GM19438 (cell line): ENCODE measurements around the gene LRRC36.

Experiments
- ATAC-seq: cut with Tn5 transposase; IDR thresholded peaks from one replicate; pipeline ENCODE4 v1.9.1; 2021; ENCODE audit warnings: low read depth; ENCODE audit not compliant: unreplicated experiment

LRRC36 gene

GRCh38 chr16:67291461-67291860 lies 35.2 kb upstream of the LRRC36 start:
- ATAC-seq = no peak

GRCh38 chr16:67294171-67294757 lies 32.4 kb upstream of the LRRC36 start:
- ATAC-seq = no peak

GRCh38 chr16:67294938-67295361 lies 31.7 kb upstream of the LRRC36 start:
- no peak for ATAC-seq

GRCh38 chr16:67296420-67296819 lies 30.2 kb upstream of the LRRC36 start:
- no peak for ATAC-seq

GRCh38 chr16:67298277-67298676 lies 28.3 kb upstream of the LRRC36 start:
- ATAC-seq = no peak

- ATAC-seq = no peak
These were observed 27.3 kb upstream of the LRRC36 start for GRCh38 chr16:67299269-67299668.

- ATAC-seq = no peak
These were observed 25.4 kb upstream of the LRRC36 start for GRCh38 chr16:67301080-67301782.

GRCh38 chr16:67302076-67302475 lies 24.5 kb upstream of the LRRC36 start:
- no peak for ATAC-seq

- no peak for ATAC-seq
These were observed 23.6 kb upstream of the LRRC36 start for GRCh38 chr16:67302970-67303369.

GRCh38 chr16:67304020-67304419 lies 22.6 kb upstream of the LRRC36 start:
- ATAC-seq = no peak

- no peak for ATAC-seq
These were observed 21.2 kb upstream of the LRRC36 start for GRCh38 chr16:67305216-67306071.

GRCh38 chr16:67310561-67310960 lies 16.1 kb upstream of the LRRC36 start:
- ATAC-seq = no peak

- ATAC-seq = no peak
These were observed 14.8 kb upstream of the LRRC36 start for GRCh38 chr16:67311607-67312488.

- ATAC-seq = no peak
These were observed 13.9 kb upstream of the LRRC36 start for GRCh38 chr16:67312719-67313118.

- no peak for ATAC-seq
These were observed 8.8 kb upstream of the LRRC36 start for GRCh38 chr16:67317853-67318252.

- no peak for ATAC-seq
These were observed 522 bp upstream of the LRRC36 start for GRCh38 chr16:67326115-67326471.

GRCh38 chr16:67327743-67328142 lies 1.1 kb downstream of the LRRC36 start:
- ATAC-seq = no peak

GRCh38 chr16:67329901-67330300 lies 3.3 kb downstream of the LRRC36 start:
- no peak for ATAC-seq

- no peak for ATAC-seq
These were observed 6.7 kb downstream of the LRRC36 start for GRCh38 chr16:67333315-67333714.

- ATAC-seq = no peak
These were observed 9.5 kb downstream of the LRRC36 start for GRCh38 chr16:67336116-67336515.

- no peak for ATAC-seq
These were observed 10.0 kb downstream of the LRRC36 start for GRCh38 chr16:67336648-67337047.
